GM19043 (cell line): ENCODE data around the gene SLCO4A1.
"Not testable (repeated sequence)": the region's sequence is repeated elsewhere in the genome, so short reads cannot be mapped to it uniquely, and the experiment has no call there.

Experiments
- ATAC-seq: cut with Tn5 transposase; IDR thresholded peaks from one replicate; pipeline ENCODE4 v1.9.1; 2021; ENCODE audit warnings: low read depth; ENCODE audit not compliant: unreplicated experiment

SLCO4A1 gene

GRCh38 chr20:62622178-62622876 lies 20.0 kb upstream of the SLCO4A1 start:
- no peak for ATAC-seq

GRCh38 chr20:62622877-62623487 lies 19.3 kb upstream of the SLCO4A1 start:
- ATAC-seq: no peak

GRCh38 chr20:62623488-62624324 lies 18.6 kb upstream of the SLCO4A1 start:
- ATAC-seq: peak; percentile 78

GRCh38 chr20:62624325-62624690 lies 18.0 kb upstream of the SLCO4A1 start:
- ATAC-seq: peak; percentile 52

GRCh38 chr20:62624719-62625453 lies 17.4 kb upstream of the SLCO4A1 start:
- no peak for ATAC-seq

GRCh38 chr20:62625516-62625915 lies 16.8 kb upstream of the SLCO4A1 start:
- no peak for ATAC-seq

- no peak for ATAC-seq
These were observed 16.3 kb upstream of the SLCO4A1 start for GRCh38 chr20:62625921-62626547.

- not testable (repeated sequence) for ATAC-seq
These were observed 14.9 kb upstream of the SLCO4A1 start for GRCh38 chr20:62627425-62627824.

- no peak for ATAC-seq
These were observed 14.2 kb upstream of the SLCO4A1 start for GRCh38 chr20:62627901-62628612.

- ATAC-seq: no peak
These were observed 13.6 kb upstream of the SLCO4A1 start for GRCh38 chr20:62628691-62629090.

GRCh38 chr20:62629864-62630470 lies 12.3 kb upstream of the SLCO4A1 start:
- ATAC-seq: no peak

- ATAC-seq: no peak
These were observed 10.7 kb upstream of the SLCO4A1 start for GRCh38 chr20:62631336-62632308.

- ATAC-seq: no peak
These were observed 9.7 kb upstream of the SLCO4A1 start for GRCh38 chr20:62632575-62633090.

GRCh38 chr20:62633598-62634329 lies 8.5 kb upstream of the SLCO4A1 start:
- no peak for ATAC-seq

GRCh38 chr20:62634330-62634967 lies 7.9 kb upstream of the SLCO4A1 start:
- ATAC-seq: no peak

- no peak for ATAC-seq
These were observed 7.1 kb upstream of the SLCO4A1 start for GRCh38 chr20:62635232-62635631.

GRCh38 chr20:62635852-62636251 lies 6.5 kb upstream of the SLCO4A1 start:
- no peak for ATAC-seq
